ENCODE measurements around the gene PDZD8. TPM values are rescaled to one million over a fixed set of nuclear protein-coding genes. Genes with fewer than 3 reads are reported as not detected.

The PDZD8 gene
- total RNA-seq, 1 donor from 2014 or later = 13.2 TPM

DNA sequence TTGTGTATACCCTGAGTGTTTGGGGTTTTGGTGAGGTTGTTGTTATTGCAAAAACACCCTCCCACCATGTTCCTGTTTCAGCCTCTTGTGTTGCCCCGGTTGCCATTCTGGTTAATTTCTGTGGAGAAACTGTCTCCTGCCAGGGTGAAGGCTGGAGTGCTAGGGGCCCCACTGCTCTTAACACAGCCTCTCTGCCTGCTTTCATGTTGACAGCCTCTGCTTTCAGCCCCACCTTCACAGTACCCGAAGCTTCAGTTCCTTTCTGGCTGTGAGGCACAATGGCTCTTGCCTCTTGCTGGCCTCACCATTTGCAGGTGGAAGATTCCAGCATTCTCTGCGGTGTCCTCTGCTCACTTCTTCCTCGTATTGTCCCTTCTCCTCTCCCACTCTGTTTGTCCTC, 115.2 kb downstream of the PDZD8 start:
- intact Hi-C loops (cut with micrococcal nuclease) = no loop called here
- H3K4me3 Mint-ChIP-seq = no peak overlapping the region
- peaks cover 25% of the 10 kb centered on the region for H3K27me3 Mint-ChIP-seq
- DNase-seq (no peak), ATAC-seq (ENCODE audit: low read depth) (no peak)
- H3K27ac Mint-ChIP-seq = no peak overlapping the region
- no peaks in the 10 kb centered on the region for H3K36me3 Mint-ChIP-seq (ENCODE audit: low read depth)
- ChIA-PET POLR2A (no interaction called here), CTCF (no interaction called here)
- TF ChIP-seq, protein P1, sequence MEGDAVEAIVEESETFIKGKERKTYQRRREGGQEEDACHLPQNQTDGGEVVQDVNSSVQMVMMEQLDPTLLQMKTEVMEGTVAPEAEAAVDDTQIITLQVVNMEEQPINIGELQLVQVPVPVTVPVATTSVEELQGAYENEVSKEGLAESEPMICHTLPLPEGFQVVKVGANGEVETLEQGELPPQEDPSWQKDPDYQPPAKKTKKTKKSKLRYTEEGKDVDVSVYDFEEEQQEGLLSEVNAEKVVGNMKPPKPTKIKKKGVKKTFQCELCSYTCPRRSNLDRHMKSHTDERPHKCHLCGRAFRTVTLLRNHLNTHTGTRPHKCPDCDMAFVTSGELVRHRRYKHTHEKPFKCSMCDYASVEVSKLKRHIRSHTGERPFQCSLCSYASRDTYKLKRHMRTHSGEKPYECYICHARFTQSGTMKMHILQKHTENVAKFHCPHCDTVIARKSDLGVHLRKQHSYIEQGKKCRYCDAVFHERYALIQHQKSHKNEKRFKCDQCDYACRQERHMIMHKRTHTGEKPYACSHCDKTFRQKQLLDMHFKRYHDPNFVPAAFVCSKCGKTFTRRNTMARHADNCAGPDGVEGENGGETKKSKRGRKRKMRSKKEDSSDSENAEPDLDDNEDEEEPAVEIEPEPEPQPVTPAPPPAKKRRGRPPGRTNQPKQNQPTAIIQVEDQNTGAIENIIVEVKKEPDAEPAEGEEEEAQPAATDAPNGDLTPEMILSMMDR (IDR thresholded peaks at IDR 0.05) = no peak
- no peaks in the 10 kb centered on the region for H3K4me1 Mint-ChIP-seq
- H3K9me3 Mint-ChIP-seq = no peaks in the 10 kb centered on the region

DNA sequence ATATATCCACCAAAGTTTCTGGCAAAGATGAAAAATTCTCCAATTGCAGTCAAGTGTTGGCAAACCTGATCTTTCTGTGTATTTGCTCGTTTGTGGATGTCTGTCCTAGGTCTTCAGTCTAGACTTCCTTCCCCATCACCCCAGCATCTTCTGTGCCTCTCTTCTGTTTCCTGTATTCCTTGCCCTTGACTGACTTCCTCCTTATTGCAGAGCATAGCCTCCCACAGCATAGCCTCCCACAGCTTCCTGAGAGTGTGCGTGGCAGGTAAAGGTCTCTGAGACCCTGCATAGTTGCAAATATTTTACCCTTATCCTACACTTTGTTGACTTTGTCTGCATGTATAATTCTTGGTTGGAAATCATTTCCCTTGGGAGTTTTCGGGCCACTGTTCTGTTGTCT, 116.0 kb downstream of the PDZD8 start:
- no peak overlapping the region for H3K27ac Mint-ChIP-seq
- H3K4me1 Mint-ChIP-seq = no peaks in the 10 kb centered on the region
- TF ChIP-seq, protein P1 (IDR thresholded peaks at IDR 0.05) = no peak
- ChIA-PET CTCF (no interaction called here), POLR2A (no interaction called here)
- H3K27me3 Mint-ChIP-seq = peaks cover 28% of the 10 kb centered on the region
- no peaks in the 10 kb centered on the region for H3K9me3 Mint-ChIP-seq
- DNase-seq (no peak), ATAC-seq (ENCODE audit: low read depth) (no peak)
- H3K4me3 Mint-ChIP-seq = no peak overlapping the region
- intact Hi-C loops (cut with micrococcal nuclease) = no loop called here
- no peaks in the 10 kb centered on the region for H3K36me3 Mint-ChIP-seq (ENCODE audit: low read depth)

DNA sequence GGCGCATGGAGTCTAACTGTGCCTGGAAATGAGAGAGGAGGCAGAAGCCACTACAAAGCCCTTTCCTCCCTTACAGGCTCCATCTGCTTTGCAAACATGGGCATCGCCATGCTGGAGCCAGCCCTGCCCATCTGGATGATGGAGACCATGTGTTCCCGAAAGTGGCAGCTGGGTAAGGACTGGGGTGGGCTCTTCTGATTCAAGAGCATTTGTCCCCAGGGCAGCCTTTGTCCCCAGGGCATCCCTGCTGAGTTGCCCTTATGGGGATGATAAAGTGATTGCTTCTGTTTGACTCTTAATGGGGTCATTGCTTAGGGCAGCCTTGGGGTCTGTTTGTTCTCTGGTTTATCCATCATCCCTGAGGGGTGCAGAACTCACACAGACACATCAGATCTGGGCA, 117.5 kb downstream of the PDZD8 start:
- no peaks in the 10 kb centered on the region for H3K4me1 Mint-ChIP-seq
- CTCF ChIA-PET = no interaction called here
- DNase-seq (no peak), ATAC-seq (ENCODE audit: low read depth) (no peak)
- TF ChIP-seq, protein P1 (IDR thresholded peaks at IDR 0.05) = no peak
- H3K27me3 Mint-ChIP-seq = peaks cover 23% of the 10 kb centered on the region
- H3K27ac Mint-ChIP-seq = no peak overlapping the region
- no peaks in the 10 kb centered on the region for H3K9me3 Mint-ChIP-seq
- H3K36me3 Mint-ChIP-seq (ENCODE audit: low read depth) = no peaks in the 10 kb centered on the region
- H3K4me3 Mint-ChIP-seq = no peak overlapping the region
- intact Hi-C loops (cut with micrococcal nuclease) = no loop called here
- POLR2A ChIA-PET = interaction anchor here (0.6 kb wide), 1 partner anchor 148 kb away, joined by 8 read pairs; no protein-coding TSS in a partner anchor

DNA sequence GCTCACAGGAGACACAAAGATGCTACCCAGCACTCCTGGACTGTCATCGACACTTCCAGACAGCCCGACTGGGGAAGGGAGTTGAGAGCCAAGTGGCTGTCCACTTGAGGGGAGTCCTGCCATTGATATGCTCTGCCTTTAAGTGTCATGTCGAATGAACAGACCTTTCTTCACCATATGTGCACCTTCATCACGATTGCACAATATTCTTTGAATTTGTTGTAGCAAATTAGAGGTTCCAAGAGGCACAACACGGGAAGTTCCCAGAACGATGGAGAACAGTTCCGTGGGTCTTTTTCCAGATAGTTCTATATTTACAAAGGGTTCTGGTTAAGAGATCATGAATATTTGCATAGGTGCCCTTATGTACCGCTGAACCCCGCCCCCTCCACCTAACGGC, 118.3 kb downstream of the PDZD8 start:
- intact Hi-C loops (cut with micrococcal nuclease) = no loop called here
- TF ChIP-seq, protein P1 (IDR thresholded peaks at IDR 0.05) = no peak
- H3K27ac Mint-ChIP-seq = no peak overlapping the region
- ATAC-seq (ENCODE audit: low read depth) (no peak), DNase-seq (no peak)
- H3K27me3 Mint-ChIP-seq = peaks cover 20% of the 10 kb centered on the region
- H3K4me3 Mint-ChIP-seq = no peak overlapping the region
- H3K36me3 Mint-ChIP-seq (ENCODE audit: low read depth) = no peaks in the 10 kb centered on the region
- H3K4me1 Mint-ChIP-seq = no peaks in the 10 kb centered on the region
- no peaks in the 10 kb centered on the region for H3K9me3 Mint-ChIP-seq
- CTCF ChIA-PET = no interaction called here
- POLR2A ChIA-PET = interaction anchor here (0.6 kb wide), 1 partner anchor 149 kb away, joined by 8 read pairs; no protein-coding TSS in a partner anchor

GRCh38 chr10:117255835-117256460, 119.3 kb downstream of the PDZD8 start:
- POLR2A ChIA-PET = no interaction called here
- Mint-ChIP-seq H3K36me3 (ENCODE audit: low read depth) (no peaks in the 10 kb centered on the region), H3K4me3 (no peak overlapping the region), H3K9me3 (no peaks in the 10 kb centered on the region), H3K27ac (no peak overlapping the region), H3K4me1 (no peaks in the 10 kb centered on the region), H3K27me3 (peaks cover 15% of the 10 kb centered on the region)
- CTCF ChIA-PET = no interaction called here
- no peak for DNase-seq
- TF ChIP-seq, protein P1 (IDR thresholded peaks at IDR 0.05) = no peak
- intact Hi-C loops (cut with micrococcal nuclease) = no loop called here
- no peak for ATAC-seq (ENCODE audit: low read depth)
